ENCODE data around the gene SETD1B.

Gene SETD1B

DNA sequence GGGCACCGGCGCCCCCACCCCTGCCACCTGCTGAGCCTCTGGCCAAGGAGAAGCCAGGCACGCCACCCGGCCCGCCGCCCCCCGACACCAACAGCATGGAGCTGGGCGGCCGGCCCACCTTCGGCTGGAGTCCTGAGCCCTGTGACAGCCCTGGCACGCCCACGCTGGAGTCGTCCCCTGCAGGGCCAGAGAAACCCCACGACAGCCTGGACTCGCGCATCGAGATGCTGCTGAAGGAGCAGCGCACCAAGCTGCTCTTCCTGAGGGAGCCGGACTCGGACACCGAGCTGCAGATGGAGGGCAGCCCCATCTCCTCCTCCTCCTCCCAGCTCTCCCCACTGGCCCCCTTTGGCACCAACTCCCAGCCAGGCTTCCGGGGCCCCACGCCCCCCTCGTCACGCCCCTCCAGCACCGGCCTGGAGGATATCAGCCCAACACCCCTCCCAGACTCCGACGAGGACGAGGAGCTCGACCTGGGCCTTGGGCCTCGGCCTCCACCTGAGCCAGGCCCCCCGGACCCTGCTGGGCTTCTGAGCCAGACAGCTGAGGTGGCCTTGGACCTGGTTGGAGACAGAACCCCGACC, 6.5 kb downstream of the SETD1B start:
- no peak for DNase-seq

DNA sequence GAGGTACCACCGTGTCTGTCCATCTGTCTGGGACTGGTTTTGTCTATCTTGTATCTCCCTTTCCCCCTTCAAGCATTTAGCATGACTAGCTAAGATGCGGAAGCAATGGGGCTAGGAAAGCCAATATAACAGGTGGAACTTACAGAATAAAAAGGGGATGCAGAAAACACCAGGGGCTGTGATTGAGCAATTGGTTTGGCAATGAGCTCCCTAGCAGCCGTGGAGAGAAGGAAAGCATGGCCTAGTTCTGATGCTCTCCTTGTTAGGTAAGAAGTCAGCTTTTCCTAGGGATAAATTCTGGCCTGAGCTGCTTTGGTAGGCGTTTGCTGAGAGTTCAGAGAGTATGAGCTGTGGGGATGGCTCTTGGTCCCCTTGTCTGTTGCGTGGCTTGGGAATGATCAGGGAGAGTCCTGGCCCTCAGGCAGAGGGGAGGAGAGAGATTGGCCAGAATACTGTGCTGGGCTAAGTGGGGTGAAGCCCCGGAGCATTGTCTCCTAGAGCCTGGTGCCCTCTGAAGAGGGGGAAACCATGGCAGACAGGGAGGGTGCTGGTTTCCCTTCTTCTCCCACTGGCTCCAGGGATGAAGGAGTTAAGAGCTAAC, 7.1 kb downstream of the SETD1B start:
- no peak for DNase-seq

DNA sequence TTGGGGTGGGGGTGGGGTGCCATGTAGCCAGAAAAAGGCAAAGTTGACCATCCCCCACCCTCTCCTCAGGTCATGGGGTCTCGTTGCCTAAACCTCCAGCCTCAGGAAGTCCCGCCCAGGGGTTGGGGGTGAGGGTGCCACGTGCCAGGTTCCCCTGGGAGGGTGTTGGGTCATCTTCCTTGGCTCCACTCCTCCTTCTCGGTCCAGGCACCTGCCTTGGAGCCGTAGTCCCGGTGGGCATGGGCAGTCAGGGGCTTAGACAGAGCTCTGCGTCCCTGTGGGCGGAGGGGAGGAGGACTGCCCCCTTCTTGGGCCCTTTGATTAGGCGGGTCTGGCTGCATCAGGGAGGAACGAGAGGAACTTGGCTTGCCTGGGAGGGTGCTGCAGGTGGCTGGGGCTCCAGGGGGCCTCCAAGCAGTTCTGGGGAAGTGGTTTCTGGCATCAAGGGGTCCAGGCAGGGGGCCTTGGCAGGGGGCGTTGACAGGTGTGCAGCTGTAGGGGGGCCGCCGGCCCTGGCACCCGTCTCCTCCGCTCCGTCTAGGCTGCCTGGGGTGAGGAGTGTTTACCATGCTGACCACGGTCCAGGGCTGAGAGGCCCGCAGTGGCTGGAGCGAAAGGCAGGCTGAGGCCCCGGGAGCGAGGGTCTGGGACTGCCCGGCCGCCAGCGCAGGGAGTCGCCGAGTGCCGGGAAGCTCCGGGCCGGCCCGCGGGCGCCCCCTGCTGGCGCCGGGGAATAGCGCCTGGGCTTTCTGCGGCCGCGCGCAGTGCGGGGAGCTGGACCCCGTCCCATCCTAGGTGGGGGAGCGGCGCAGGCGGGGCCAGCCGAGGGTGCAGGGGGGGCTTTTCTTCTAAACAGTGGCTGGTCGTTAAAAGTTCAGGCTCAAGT, 7.9 kb downstream of the SETD1B start:
- peak; percentile 66 for DNase-seq

DNA sequence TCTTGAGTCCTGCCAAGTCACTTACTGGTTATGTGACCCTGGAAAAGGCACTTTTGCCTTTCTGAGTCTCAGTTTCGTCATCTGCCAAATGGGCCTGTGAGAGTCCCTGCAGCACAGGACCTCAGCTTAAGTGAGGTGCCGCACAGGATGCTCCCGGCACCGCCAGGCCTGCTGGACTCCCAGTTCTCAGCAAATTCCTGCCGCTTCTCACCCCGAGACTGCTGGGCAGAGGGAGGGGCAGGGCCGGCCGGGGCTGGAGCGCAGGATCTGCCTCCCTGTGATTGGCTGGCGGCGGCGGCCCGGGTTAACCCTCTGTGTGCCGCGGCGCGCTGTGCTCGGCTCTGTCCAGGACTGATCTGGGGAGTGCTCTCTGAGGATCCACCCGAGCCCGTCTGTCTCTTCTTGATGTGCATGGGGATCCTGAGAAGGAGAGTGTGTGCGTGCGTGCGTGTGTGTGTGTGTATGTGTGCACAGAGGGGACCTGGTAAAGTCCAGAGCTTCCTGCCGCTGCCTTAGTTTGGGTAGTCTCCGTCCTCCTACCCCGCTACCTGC, 8.6 kb downstream of the SETD1B start:
- DNase-seq = no peak

DNA sequence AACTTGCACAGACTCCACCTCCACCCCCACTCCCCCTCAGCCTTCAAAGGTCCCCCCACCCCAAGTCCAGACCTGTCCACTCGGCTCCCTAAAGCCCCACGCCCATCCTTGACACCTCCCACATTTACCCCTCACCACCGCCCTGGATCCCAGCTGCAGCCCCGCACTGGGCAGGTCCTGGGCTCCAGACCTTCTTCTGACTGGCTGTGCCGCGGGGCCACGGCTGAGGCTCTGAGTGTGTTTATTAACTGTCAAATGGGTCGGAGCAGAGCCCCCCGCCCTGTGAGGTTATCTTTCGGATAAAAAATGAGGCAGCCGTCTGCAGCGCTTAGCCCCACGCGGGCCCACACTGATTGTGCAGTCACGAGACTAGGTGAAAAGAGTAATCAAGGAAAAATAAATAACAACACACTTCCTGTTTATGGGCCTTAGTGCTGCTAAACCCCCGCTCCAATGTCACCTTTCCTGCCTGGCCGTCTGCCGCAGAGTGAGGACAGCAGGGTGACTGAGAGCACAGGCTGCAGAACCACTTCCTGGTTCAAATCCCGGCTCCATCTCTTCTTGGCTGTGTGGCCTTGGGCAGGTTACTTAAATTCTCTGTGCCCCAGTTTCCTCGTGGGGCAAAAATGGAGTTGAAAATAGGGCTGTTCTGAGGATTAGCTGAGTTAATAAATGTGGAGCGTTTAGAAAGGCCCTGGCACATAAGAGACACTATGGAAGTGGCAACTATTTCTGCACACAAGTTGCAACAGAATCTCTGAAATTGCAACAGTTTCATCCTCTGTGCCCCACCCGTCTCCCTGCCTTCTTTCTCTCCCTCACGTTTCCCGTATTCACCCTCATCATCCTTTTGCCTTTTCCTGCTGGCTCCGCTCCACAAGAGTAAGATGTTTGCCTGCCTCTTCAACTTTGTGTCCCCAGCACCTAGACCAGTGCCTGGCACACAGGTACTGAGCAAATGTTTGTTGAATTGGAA, 9.4 kb downstream of the SETD1B start:
- no peak for DNase-seq

DNA sequence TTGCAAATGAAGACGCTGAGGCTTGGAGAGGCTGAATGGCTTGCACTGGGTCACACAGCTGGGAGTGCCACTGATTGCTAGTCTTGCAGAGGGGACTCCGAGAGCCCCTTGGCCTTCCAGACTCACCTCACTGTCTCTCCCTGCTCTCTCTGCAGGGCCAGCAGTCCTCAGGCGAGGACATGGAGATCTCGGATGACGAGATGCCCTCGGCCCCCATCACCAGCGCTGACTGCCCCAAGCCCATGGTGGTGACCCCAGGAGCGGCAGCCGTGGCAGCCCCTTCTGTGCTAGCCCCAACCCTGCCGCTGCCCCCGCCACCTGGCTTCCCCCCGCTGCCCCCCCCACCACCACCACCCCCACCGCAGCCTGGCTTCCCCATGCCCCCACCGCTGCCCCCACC, 10.1 kb downstream of the SETD1B start:
- no peak for DNase-seq

DNA sequence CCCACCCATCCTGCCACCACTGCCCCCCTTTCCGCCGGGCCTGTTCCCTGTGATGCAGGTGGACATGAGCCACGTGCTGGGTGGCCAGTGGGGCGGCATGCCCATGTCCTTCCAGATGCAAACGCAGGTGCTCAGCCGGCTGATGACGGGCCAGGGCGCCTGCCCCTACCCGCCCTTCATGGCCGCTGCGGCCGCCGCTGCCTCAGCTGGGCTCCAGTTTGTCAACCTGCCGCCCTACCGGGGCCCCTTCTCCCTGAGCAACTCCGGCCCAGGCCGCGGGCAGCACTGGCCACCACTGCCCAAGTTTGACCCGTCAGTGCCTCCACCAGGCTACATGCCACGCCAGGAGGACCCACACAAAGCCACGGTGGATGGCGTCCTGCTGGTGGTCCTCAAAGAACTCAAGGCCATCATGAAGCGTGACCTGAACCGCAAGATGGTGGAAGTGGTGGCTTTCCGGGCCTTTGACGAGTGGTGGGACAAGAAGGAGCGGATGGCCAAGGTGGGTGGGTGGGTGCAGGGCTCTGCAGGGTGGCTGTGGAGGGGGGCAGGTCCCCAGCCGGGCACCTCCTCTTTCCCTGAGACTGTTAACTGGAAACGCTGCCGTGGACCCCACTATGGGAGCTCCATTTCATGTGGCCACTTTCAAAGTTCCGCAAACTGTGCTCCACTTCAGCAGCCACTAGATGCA, 10.8 kb downstream of the SETD1B start:
- no peak for DNase-seq

DNA sequence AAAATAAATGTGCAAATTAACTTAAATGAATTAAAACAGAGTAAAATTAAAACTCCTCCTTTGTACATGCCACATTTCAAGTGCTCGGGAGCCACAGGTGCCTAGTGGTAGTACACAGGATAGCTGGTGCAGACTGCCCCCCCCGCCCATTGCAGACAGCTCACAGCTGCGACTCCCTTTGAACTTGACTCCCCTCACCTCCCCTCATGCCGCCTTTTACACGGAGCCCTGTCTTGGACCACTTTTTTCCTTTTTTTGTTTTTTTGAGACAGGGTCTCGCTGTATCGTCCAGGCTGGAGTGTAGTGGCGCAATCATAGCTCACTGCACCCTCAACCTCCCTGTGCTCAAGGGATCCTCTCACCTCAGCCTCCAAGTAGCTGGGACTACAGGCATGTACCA, 11.5 kb downstream of the SETD1B start:
- DNase-seq = no peak

DNA sequence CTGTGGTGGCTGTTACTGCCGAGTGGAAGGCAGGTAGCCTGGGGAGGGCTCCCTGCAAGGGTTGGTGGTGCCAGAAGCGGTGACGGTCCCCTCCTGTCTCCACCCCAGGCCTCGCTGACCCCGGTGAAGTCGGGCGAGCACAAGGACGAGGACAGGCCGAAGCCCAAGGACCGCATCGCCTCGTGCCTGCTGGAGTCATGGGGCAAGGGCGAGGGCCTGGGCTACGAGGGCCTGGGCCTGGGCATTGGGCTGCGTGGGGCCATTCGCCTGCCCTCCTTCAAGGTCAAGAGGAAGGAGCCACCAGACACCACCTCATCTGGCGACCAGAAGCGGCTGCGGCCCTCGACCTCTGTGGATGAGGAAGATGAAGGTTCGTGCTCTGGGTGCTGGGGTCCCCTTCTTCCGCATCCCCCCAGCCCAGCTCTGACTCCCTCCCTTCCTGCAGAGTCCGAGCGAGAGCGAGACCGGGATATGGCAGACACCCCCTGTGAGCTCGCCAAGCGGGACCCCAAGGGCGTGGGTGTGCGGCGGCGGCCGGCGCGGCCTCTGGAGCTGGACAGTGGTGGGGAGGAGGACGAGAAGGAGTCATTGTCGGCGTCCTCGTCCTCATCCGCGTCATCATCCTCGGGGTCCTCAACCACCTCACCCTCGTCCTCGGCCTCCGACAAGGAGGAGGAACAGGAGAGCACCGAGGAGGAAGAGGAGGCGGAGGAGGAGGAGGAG, 13.3 kb downstream of the SETD1B start:
- DNase-seq = no peak

DNA sequence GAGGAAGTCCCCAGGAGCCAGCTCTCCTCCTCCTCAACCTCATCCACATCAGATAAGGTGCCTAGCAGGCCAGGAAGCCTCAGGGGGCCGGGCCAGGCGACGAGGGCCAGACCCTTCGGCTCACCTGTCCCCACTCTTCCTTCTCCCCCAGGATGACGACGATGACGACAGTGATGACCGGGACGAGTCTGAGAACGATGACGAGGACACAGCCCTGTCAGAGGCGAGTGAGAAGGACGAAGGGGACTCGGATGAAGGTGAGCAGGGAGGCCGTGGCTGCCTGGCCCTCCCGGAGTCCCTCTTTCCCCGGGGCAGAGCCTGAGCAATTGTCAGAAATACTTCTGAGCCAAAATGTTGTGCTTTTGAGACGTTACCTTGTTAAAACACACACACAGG, 13.8 kb downstream of the SETD1B start:
- no peak for DNase-seq

DNA sequence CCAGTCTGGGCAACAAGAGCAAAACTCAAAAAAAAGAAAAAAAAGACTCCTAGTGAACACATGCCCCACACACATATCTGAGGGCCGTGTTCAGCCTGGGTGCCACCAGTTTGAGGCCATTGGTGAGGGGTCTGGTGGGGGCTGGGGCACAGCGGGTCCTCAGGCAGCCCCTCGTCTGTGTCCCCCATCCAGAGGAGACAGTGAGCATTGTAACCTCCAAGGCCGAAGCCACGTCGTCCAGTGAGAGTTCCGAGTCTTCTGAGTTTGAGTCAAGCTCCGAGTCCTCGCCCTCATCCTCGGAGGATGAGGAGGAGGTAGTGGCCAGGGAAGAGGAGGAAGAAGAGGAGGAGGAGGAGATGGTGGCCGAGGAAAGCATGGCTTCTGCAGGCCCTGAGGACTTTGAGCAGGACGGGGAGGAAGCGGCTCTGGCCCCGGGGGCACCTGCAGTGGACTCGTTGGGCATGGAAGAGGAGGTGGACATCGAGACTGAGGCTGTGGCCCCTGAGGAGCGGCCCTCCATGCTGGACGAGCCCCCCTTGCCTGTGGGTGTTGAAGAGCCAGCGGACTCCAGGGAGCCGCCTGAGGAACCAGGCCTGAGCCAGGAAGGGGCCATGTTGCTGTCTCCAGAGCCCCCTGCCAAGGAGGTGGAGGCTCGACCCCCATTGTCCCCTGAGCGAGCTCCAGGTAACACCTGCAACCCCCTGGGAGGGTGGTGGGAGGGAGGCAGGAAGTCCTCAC, 15.6 kb downstream of the SETD1B start:
- no peak for DNase-seq

DNA sequence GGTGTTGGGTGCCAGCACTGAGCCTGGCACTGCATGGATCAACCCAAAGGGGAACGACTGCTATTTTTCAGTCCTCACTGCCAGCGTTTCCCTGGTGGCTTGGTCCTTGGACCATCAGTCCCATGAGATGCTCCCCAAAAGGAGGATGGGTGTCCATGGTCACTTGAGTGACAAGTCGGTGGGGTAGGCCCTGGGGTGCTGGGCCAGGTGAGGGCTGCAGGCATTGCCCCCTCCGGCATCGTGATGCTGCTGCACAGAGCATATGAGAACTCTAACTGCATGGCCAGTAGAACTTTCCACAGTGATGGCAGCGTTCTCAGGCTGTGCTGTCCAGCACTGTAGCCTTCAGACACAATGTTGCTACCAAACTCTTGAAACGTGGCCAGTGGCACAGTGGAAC, 16.2 kb downstream of the SETD1B start:
- no peak for DNase-seq

DNA sequence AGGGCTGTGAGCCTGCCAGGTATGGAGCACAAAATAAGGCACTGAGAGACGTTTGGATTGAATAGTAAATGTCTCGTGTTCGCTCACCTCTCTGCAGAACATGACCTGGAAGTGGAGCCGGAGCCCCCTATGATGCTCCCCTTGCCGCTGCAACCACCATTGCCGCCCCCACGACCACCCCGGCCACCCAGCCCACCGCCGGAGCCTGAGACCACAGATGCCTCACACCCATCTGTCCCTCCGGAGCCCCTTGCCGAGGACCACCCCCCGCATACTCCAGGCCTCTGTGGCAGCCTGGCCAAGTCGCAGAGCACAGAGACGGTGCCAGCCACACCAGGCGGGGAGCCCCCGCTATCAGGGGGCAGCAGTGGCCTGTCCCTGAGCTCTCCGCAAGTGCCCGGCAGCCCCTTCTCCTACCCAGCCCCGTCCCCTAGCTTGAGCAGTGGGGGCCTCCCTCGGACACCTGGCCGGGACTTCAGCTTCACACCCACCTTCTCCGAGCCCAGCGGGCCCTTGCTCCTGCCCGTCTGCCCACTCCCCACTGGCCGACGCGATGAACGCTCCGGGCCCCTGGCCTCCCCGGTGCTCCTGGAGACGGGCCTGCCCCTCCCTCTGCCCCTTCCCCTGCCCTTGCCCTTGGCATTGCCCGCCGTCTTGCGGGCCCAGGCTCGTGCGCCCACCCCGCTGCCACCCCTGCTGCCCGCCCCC, 18.7 kb downstream of the SETD1B start:
- no peak for DNase-seq

DNA sequence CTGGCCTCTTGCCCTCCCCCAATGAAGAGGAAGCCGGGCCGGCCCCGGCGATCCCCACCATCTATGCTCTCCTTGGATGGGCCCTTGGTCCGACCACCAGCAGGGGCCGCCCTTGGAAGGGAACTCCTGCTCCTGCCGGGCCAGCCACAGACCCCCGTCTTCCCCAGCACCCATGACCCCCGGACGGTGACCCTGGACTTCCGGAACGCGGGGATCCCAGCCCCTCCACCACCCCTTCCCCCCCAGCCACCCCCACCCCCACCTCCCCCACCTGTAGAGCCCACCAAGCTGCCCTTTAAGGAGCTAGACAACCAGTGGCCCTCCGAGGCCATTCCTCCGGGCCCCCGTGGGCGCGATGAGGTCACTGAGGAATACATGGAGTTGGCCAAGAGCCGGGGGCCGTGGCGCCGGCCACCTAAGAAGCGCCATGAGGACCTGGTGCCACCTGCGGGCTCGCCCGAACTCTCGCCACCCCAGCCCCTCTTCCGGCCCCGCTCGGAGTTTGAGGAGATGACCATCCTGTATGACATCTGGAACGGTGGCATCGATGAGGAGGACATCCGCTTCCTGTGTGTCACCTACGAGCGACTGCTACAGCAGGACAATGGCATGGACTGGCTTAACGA, 19.4 kb downstream of the SETD1B start:
- no peak for DNase-seq

DNA sequence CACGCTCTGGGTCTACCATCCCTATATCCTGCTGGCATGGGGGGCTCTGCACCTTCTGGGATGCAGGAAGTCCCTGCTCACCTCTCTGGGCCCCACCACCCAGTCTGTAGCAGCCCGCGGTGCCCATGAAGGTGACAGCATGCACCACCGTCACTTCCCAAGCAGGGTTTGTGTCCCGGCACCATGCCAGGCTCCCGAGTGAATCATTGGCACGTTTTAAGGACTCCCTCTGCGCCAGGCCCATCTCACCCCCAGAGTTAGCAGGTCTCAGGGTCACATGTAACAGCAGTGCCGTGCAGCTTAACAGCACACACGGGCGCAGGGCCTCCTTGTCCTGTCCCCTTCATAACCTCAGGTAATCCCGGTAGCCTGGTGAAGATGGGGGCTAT, 19.9 kb downstream of the SETD1B start:
- no peak for DNase-seq

DNA sequence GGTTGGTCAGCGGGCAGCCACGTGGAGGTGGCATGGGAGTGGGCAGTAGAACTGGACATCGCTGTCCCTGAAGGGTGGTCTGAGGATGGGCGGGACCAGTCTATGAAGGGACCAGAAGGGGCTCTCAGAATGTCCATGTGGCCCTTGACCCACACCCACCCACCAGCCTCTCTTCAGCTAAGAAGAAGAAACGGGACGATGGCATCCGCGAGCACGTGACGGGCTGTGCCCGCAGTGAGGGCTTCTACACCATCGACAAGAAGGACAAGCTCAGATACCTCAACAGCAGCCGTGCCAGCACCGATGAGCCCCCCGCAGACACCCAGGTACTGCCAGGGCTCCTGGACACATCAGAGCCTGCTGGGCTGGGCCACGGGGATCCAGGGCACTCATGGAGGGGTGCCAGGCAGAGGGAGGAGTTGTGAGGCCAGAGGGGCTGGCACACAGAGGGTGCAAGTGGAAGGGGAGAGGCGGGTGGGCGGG, 21.3 kb downstream of the SETD1B start:
- no peak for DNase-seq

DNA sequence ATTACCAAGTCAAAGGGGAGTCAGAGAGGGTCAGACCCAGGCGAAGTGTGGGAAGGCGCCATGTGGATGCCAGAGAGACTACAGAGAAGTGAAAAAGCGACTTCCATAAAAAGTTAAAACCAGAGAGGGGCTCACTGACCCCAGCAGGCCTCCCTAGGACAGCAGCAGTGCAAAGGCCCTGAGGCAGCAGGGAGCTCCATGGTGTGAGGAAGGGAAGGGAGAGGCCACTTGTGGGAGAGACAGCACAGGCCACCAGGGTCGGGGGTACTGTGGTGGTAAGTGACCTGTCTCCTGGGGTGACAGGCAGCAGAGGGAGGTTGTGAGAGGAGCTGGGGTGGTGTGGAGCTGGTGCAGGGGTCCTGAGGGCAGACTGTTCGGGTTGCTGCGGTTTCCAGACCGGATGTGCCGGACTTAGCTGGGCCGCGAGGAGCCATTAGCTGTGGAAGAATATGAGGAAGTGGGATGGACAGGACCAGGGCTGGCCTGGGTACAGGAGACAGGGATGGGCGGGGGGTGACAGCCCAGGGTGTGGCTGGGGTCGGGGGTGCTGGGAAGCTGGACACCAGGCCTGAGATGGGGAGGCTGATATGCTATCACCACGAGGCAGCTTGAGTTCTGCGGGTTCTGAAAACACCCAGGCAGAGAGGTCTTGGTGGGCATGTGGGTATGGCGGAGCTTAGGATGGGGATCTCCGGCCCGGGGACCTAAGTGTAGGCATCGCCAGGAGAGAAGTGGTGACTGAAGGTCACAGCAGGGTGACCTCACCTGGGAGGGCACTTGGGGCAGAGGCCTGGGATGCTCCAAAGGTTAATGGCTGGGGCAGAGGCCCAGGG, 22.7 kb downstream of the SETD1B start:
- DNase-seq = no peak

DNA sequence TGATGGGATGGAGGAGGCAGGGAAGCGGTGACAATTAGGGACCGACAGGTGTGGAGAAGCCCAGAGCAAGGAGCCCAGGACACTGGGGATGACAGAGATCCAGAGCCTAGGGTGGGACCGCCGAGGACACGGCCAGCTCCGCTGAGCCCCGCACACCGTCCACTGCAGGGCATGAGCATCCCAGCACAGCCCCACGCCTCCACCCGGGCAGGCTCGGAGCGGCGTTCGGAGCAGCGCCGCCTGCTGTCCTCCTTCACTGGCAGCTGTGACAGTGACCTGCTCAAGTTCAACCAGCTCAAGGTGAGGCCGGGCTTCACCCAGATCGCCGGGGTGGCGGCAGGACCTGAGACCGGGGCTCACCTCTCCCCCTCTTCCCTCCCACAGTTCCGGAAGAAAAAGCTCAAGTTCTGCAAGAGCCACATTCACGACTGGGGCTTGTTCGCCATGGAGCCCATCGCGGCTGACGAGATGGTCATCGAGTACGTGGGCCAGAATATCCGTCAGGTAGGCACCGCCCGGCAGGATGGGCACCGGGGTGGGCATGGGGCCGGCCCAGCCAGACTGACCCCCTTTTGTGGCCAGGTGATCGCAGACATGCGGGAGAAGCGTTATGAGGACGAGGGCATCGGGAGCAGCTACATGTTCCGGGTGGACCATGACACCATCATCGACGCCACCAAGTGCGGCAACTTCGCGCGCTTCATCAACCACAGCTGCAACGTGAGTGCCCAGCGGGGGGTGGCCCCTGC, 23.7 kb downstream of the SETD1B start:
- DNase-seq = no peak
